NOMO-1 treated with dmso at 0.1 percent for 144 hours (cell line): ENCODE measurements around the gene NEU4.

Experiments
- DNase-seq: peaks from one replicate; lab custom pipeline; 2025; ENCODE audit not compliant: unreplicated experiment; lab: John Stamatoyannopoulos, UW

NEU4 gene

DNA sequence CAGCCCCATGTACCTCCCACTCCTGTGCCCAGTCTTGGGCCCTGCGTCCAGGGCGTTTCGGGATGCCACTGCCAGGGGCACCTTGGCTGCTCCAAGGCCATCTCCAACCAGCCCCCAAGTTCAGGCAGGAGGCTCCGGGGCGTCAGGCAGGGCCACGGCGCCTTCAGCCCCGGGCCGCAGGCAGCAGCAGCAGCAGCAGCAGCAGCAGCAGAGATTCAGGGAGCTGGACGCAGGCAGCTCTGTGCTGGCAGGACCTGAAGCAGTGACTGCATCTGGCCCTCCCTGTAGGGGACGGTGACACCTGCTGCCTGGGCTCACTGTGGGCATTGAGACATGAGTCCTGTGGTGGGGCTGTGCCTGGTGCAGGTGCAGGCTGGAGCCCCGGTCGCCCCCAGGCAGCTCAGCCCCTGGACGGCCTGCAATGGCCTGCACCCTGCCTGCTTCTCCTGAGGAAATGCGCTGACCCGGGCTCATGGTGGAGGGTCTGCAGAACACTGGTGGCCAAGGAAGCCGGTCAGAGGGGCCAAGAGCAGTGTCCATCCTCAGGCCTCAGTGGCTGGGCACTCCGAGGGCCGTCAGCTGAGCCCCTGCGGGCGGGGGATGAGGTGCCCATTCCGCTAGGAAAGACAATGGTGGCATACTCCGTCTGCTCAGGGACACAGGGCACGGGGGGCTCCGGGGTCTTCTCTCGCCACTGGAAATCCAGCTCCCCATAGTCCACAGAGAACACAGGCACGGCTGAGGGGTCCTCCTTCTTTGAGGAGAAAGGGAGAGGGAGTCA, 41.7 kb downstream of the NEU4 start:
- no peak for DNase-seq

- DNase-seq, result no peak
Measured at GRCh38 chr2:241851325-241852115, 42.5 kb downstream of the NEU4 start.

GRCh38 chr2:241852116-241852980, 43.4 kb downstream of the NEU4 start:
- no peak for DNase-seq

GRCh38 chr2:241852981-241853631, 44.1 kb downstream of the NEU4 start:
- DNase-seq, result no peak

- DNase-seq, result no peak
Measured at GRCh38 chr2:241853651-241854341, 44.8 kb downstream of the NEU4 start.

DNA sequence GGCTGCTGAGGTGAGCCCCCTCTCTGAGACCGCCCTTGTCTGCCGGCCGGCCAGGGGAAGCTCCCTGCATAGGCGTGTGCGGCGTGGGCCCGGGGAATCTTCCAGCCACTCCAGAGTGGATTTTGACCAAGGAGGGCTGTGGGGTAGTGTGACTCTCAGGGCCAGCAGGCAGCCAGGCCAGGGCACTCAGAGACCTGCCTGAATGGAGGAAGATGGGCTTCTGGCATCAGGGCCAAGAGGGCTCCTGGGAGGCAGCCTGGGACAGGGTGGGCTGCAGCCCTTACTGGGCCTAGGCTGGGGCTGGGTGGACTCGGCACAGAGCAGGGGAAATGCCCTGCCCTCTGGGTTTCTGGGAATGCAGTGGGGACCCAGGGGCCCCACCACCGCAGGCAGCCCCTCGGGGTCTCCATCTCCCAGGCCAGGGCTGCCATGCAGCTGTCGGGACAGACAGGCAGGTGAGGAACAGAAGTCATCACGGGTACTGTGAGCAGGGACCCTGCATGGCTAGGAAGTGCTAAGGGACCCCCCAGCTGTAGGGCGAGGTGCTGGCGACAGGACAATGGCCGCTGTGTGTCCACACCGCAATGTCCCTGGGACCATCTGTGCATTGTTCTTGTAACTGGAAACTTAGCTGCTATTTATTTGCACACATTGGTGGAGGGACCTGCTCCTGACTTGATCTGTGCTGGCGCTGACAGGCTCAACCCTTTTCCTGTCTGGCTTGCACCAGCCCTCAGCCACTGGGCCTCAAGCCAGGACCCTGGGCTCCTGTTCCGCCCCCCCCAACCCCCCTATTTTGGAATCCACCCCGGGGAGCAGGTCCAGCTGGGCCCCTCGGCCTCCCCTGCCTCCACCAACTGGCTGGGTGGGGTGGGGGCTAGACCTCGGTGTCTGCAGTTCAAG, 45.6 kb downstream of the NEU4 start:
- no peak for DNase-seq

DNA sequence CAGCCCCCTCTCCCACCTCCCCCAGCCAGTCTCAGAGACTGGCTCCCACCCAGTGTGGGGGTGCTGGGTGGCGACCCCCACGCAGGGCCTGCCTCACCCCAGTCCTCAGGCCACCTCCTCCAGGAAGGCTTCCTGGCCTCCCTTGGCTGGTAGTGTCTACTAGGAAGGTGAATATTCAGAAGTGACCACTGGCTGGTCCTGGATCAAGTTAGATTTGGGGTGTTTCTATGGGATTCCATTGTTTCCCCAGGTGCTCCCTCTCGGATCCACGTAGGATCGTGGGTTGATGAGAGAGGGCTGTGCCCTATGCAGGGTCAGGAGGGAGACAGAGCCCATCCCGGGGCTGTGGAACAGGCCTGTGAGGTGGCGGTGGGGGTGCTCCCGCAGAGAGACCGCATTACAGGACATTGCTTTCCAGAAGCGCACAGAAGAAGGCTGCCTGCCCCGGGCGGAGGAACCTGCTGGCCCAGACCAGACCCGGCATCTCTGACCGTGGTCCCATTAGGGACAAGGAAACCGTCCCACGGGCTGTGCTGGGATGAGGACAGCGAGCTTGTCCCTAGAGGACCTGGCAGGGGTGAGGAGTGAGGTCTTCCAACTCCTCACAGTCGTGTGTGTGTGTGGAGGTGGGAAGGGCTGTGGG, 46.4 kb downstream of the NEU4 start:
- no peak for DNase-seq

- DNase-seq, result no peak
Measured at GRCh38 chr2:241855888-241856422, 47.0 kb downstream of the NEU4 start.

GRCh38 chr2:241857041-241857541, 48.1 kb downstream of the NEU4 start:
- DNase-seq, result no peak

- DNase-seq, result no peak
Measured at GRCh38 chr2:241857572-241858121, 48.7 kb downstream of the NEU4 start.

GRCh38 chr2:241858206-241859016, 49.4 kb downstream of the NEU4 start, which contains the start of gene PDCD1:
PDCD1 (minus strand) TSS chr2:241858894; CDS start chr2:241858838, 56 bp downstream.
- DNase-seq, result no peak

DNA sequence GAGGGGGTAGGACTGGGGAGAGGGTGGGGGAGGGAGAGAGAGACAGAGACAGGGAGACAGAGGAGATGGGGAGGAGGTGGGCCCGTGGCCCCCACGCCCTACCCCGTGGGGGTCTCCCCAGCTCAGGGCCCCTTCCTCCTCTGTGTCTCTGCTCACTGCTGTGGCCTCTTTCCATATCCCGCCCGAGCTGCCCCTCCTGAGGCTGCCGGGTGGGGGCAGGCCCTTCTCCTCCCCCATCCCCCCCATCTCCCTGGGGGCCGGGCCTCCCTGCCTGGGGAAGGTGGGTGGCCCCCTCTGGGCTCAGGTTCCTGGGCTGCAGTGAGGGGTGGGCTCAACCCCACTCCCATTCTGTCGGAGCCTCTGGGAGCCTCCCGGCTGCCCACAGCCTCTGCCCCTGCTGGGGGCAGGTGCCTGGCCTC, 50.0 kb downstream of the NEU4 start:
- DNase-seq, result no peak

DNA sequence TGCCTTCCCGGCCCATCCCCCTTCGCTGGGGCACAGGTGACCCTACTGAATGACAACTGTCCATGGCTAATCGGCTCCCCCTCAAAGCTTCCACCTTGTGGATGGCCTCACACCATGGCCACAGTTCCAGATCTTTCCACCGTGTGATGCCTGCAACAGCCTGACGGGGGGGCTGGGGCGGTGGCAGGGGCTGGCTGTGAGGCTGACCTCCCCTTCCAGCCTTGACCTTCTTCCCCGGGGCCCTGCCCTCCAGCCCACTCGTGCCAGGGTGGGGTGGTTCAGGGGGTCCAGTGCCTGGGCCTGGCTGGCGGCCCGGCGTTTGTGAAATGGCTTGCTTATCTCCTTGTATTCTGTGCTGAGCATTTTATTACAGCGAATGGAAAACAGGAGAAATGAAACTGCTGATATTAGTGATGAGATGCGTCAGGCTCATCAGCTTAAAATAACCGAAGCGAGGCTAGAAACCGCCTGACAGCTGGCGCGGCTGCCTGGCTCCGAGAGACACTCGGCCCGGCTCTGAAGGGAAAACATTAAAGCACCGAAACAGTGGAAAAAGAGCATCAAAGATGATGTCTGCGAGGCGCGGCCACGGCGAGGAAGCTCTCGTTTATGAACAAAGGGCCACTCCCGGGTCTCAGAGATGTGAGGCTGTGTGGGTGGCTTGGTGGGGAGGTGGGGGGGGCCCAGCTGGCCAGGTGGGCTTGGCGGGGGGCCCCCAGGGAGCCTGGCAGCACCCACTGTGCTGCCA, 50.6 kb downstream of the NEU4 start:
- DNase-seq, result no peak

DNA sequence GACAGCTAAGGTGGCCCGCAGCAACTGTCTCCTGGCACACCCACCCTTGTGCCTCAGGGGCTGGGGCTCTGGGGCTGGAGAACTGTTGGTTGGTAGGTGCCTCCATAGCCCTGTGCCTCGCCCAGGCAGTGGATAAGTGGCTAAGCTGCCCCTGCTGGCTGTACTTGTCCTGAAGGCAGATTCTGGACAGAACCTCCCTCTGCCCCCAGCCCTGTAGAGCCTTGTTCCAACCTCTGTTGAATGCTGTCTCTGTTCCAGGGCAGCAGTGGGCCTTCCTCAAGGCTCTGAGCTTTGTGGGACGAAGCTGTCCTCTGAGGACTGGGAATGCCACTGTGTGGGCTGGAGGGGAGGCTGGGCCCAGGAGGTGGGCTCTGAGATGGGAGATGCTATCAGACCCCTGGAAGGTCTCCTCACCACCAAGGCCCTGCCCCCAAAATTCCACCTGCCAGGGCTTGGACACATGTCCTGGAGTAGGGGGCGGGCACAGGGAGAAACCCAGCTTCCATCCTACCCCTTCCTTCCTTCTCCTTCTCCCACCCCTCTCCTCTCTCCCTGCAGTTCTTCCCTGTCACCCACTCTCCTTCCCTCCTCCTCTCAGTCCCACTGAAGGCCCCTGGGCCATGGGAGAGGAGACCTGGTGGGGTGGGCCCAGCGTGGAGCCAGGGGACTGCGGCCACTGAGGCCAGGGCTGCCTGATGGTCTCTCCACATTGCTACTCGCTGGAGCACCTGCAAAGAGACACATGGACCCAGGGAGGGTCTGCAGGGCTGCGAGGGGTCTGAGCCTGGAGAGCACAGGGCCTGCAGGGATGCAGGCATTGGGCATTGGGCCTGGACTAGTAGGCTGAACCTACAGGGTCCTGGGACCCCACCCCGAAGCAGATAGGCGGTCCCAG, 51.4 kb downstream of the NEU4 start:
- no peak for DNase-seq

DNA sequence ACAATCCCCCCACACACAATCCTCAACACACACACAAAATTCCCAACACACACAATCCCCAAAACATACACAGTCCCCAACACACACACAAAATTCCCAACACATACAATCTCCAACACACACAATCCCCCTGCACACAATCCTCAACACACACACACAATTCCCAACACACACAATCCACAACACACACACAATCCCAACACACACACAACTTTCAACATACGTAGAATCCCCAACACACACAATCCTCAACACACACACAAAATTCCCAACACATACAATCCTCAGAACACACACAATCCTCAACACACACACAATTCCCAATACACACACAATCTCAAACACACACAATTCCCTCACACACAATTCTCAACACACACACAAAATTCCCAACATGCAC, 52.3 kb downstream of the NEU4 start:
- DNase-seq, result no peak
